Lower leg skin (tissue), 4 donors: ENCODE data around the gene PDK4. TPM values are rescaled to one million over a fixed set of nuclear protein-coding genes. Genes with fewer than 3 reads are reported as not detected.

ENCODE experiments used
- DNase-seq, 2 donors: peaks; one replicate each; pipeline ENCODE4 v3.0.0-alpha.2; 2019; ENCODE audit warnings: low spot score in 2 of 2
- H3K4me3 ChIP-seq: fragments of 200-600 bp; sonication (generic); 2 replicates; pipeline ENCODE4 v1.5.1; 2017; ENCODE audit warnings: mild to moderate bottlenecking, low read depth; ENCODE audit not compliant: poor library complexity, severe bottlenecking
- CTCF ChIP-seq, 3 donors: fragments of 450-650 bp; IDR thresholded peaks; one replicate each; pipeline ENCODE4 v1.5.1; 2016; ENCODE audit warnings: antibody characterized with exemption in 3 of 3, mild to moderate bottlenecking in 3 of 3, moderate library complexity in 2 of 3
- POLR2A ChIP-seq, 2 donors: fragments of 450-650 bp; IDR thresholded peaks; one replicate each; pipeline ENCODE4 v1.6.1; 2016 to 2017; ENCODE audit warnings: antibody characterized with exemption in 2 of 2, mild to moderate bottlenecking in 1 of 2, moderate library complexity in 1 of 2
- WGBS, 2 donors: methylation state at CpG; one replicate each; pipeline ENCODE4 v1.1.5; 2018; 5-methylcytosine and 5-hydroxymethylcytosine counted together
- intact Hi-C: fragments of 100-400 bp; cut with DNase I; formaldehyde crosslinking; loops from one replicate; pipeline ENCODE4 v1.15.0; 2023; ENCODE audit warnings: low total_unique reads
- total RNA-seq, 4 donors: library from RNA; depleted of rRNA; stranded (reverse); fragments of >200 nt; gene quantifications; one replicate each; pipeline ENCODE4 v1.1.0, GENCODE V29; 2016

The PDK4 gene
- total RNA-seq, 4 donors from 2014 or later = 64.3 to 1,085 (median 625) TPM

- no peak overlapping the region for H3K4me3 ChIP-seq
- TF ChIP-seq POLR2A (IDR thresholded peaks at IDR 0.05) = no peak
- TF ChIP-seq CTCF (IDR thresholded peaks at IDR 0.05) = no peak
- intact Hi-C loops = no loop called here
- no peak for DNase-seq
- WGBS, 2 donors = 93 to 94% methylated on average over 6 of the region's 6 CpGs
Observed at GRCh38 chr7:95543312-95543711, 53.0 kb downstream of the PDK4 start.

- WGBS, 2 donors = 86 to 87% methylated on average over 1 of the region's 1 CpG
- no peak overlapping the region for H3K4me3 ChIP-seq
- DNase-seq = no peak
- intact Hi-C loops = no loop called here
- TF ChIP-seq CTCF (IDR thresholded peaks at IDR 0.05) = no peak
- TF ChIP-seq POLR2A (IDR thresholded peaks at IDR 0.05) = no peak
Observed at GRCh38 chr7:95540366-95540765, 56.0 kb downstream of the PDK4 start.

DNA sequence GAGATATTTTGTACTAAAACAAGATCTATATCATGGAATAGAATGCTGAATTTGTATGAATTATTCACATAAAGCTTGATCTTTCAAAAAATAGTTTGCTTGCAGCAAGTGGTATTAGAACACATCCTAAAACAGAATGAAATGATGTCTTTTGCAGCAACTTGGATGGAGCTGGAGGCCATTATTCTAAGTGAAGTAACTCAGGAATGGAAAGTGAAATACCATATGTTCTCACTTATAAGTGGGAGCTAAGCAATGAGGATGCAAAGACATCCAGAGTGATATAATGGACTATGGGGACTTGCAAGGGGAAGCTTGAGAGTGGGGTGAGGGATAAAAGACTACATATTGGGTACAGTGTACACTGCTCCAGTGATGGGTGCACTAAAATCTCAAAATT is 56.9 kb downstream of the PDK4 start:
- no peak for TF ChIP-seq CTCF (IDR thresholded peaks at IDR 0.05)
- no peak for TF ChIP-seq POLR2A (IDR thresholded peaks at IDR 0.05)
- no peak for DNase-seq
- intact Hi-C loops = no loop called here
- no peak overlapping the region for H3K4me3 ChIP-seq

DNA sequence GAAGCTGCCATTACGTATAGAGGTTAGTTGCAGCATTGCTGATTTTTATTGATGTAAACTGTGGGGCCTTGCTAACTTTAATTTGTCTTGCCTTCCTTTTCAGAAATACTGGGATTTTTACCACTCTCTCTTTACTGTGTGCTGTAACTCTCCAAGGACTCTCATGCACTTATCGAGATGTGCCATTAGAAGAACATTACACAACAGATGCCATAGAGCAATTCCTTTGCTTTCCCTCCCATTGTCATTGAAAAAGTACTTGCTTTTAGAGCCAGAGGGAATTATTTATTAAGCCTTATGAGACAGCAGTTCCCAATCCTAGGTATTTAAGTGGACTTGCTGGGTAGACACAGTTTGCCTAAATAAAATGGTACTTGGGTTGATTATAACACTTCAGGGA is 58.8 kb downstream of the PDK4 start:
- WGBS, 2 donors = 91 to 92% methylated on average over 2 of the region's 2 CpGs
- H3K4me3 ChIP-seq = no peak overlapping the region
- DNase-seq = no peak
- intact Hi-C loops = no loop called here
- TF ChIP-seq CTCF (IDR thresholded peaks at IDR 0.05) (no peak), POLR2A (IDR thresholded peaks at IDR 0.05) (no peak)

- intact Hi-C loops = no loop called here
- TF ChIP-seq CTCF (IDR thresholded peaks at IDR 0.05) (no peak), POLR2A (IDR thresholded peaks at IDR 0.05) (no peak)
- DNase-seq = no peak
- H3K4me3 ChIP-seq = no peak overlapping the region
- WGBS, 2 donors = 92 to 93% methylated on average over 2 of the region's 2 CpGs
Observed at GRCh38 chr7:95536656-95537311, 59.5 kb downstream of the PDK4 start.

GRCh38 chr7:95535662-95536061 is 60.7 kb downstream of the PDK4 start:
- WGBS, 2 donors = 32 to 41% methylated on average over 1 of the region's 1 CpG
- no peak for TF ChIP-seq CTCF (IDR thresholded peaks at IDR 0.05)
- intact Hi-C loops = no loop called here
- no peak overlapping the region for H3K4me3 ChIP-seq
- no peak for DNase-seq
